Stomach (tissue), 4 donors: ENCODE measurements around the gene SPI1.

ENCODE experiments used
- CTCF ChIP-seq, 7 experiments: fragments of 450-650 bp in 4 of 7; fragments of 200-600 bp in 3 of 7; sonication (generic) in 3 of 7; IDR thresholded peaks; one replicate each; pipeline ENCODE4 v1.5.1; 2016 to 2019; ENCODE audit warnings: antibody characterized with exemption in 7 of 7, control low read depth in 2 of 7, mild to moderate bottlenecking in 1 of 7
- EP300 ChIP-seq: sonication (generic); formaldehyde crosslinking; IDR thresholded peaks from one replicate; pipeline ENCODE4 v1.6.1; 2017; ENCODE audit warnings: antibody characterized with exemption

GRCh38 chr11:47359586-47359985, 18.8 kb downstream of the SPI1 start:
- no peak for TF ChIP-seq CTCF (IDR thresholded peaks at IDR 0.05)
- TF ChIP-seq EP300 = no peak
